Endothelial cell of umbilical vein (primary cell): Measurements from ENCODE around the gene ADTRP. TPM values are rescaled to one million over a fixed set of nuclear protein-coding genes. Genes with fewer than 3 reads are reported as not detected.

Experiments
- BruUV-seq: library from RNA; stranded (reverse); fragments of 400-500 nt; replicated peaks from 2 replicates; lab custom pipeline; 2021; lab: Mats Ljungman, UMichigan
- CTCF ChIA-PET: fragments of 300-600, 350-600 bp; sonication (Branson Sonifier 250); formaldehyde crosslinking; loops from one replicate; lab custom pipeline; 2021; ENCODE audit warnings: antibody characterized with exemption, inconsistent platforms; lab: Charles Lee
- POLR2A ChIA-PET: fragments of 300-600, 350-600 bp; sonication (Branson Sonifier 250); formaldehyde crosslinking; loops from one replicate; lab custom pipeline; 2021; ENCODE audit warnings: antibody characterized with exemption, inconsistent platforms; lab: Charles Lee
- DNase-seq: peaks from one replicate; pipeline ENCODE4 v3.0.0-alpha.2; 2011; ENCODE audit warnings: low read depth, low spot score
- FAIRE-seq: peaks from 2 replicates; lab custom pipeline; 2011; peaks lifted over from hg19 to GRCh38; lab: Jason Lieb, UNC
- H2AFZ ChIP-seq: 2 replicates; pipeline ENCODE4 v1.6.0; 2012; ENCODE audit warnings: low read depth, low read length, control low read depth, inconsistent platforms
- H3K27ac ChIP-seq: 2 replicates; pipeline ENCODE4 v1.5.1; 2011; ENCODE audit warnings: low read depth, mild to moderate bottlenecking, control low read depth, low read length, moderate library complexity; ENCODE audit not compliant: insufficient read depth
- H3K27me3 ChIP-seq, 2 experiments: 2 replicates each; pipeline versions ENCODE4 v1.6.0 to v1.6.1; 2011; ENCODE audit warnings: low read length in 2 of 2, mixed read lengths in 1 of 2; ENCODE audit not compliant: control insufficient read depth in 2 of 2, insufficient read depth in 2 of 2
- H3K36me3 ChIP-seq, 2 experiments: 2 replicates in 1 of 2; 3 replicates in 1 of 2; pipeline ENCODE4 v1.5.1; 2011; ENCODE audit warnings: low read length in 2 of 2, mild to moderate bottlenecking in 1 of 2, moderate library complexity in 1 of 2; ENCODE audit not compliant: control insufficient read depth in 2 of 2, insufficient read depth in 2 of 2; ENCODE audit errors: extremely low read depth in 1 of 2
- H3K4me1 ChIP-seq: 3 replicates; pipeline ENCODE4 v1.5.1; 2011; ENCODE audit warnings: mild to moderate bottlenecking, low read length; ENCODE audit not compliant: control insufficient read depth, insufficient read depth; ENCODE audit errors: extremely low read depth
- H3K4me2 ChIP-seq: 2 replicates; pipeline ENCODE4 v1.6.1; 2011; ENCODE audit warnings: low read length, control low read depth, mixed read lengths; ENCODE audit not compliant: insufficient read depth
- H3K4me3 ChIP-seq, 3 experiments: fragments of 200-600 bp in 1 of 3; sonication (generic), shearing (Covaris generic) in 1 of 3; replicated peaks in 1 of 3; 2 replicates each; pipeline ENCODE4 v1.5.1; 2011 to 2016; ENCODE audit warnings: control low read depth in 3 of 3, low read length in 3 of 3, mild to moderate bottlenecking in 2 of 3, inconsistent platforms in 1 of 3, low read depth in 1 of 3, moderate library complexity in 1 of 3; ENCODE audit not compliant: insufficient read depth in 1 of 3
- H3K79me2 ChIP-seq: 2 replicates; pipeline ENCODE4 v1.6.0; 2012; ENCODE audit warnings: low read length, inconsistent platforms; ENCODE audit not compliant: control insufficient read depth, insufficient read depth
- H3K9ac ChIP-seq: replicated peaks from 2 replicates; pipeline ENCODE3; 2011; ENCODE audit warnings: low read length, control low read depth; ENCODE audit not compliant: insufficient read depth; ENCODE audit errors: extremely low read depth
- H3K9me1 ChIP-seq: replicated peaks from 3 replicates; pipeline ENCODE4 v1.6.0; 2011; ENCODE audit warnings: mild to moderate bottlenecking, low read length; ENCODE audit not compliant: control insufficient read depth, insufficient read depth; ENCODE audit errors: extremely low read depth
- H3K9me3 ChIP-seq: replicated peaks from 2 replicates; pipeline ENCODE4 v1.5.1; 2012; ENCODE audit warnings: low read length, inconsistent platforms; ENCODE audit not compliant: control insufficient read depth, insufficient read depth
- H4K20me1 ChIP-seq: replicated peaks from 2 replicates; pipeline ENCODE3; 2011; ENCODE audit warnings: mild to moderate bottlenecking, low read length; ENCODE audit not compliant: control insufficient read depth, insufficient read depth; ENCODE audit errors: extremely low read depth
- EZH2 ChIP-seq: IDR thresholded peaks from 2 replicates; pipeline ENCODE4 v1.6.1; 2012; ENCODE audit warnings: borderline replicate concordance, low read depth, mild to moderate bottlenecking, moderate library complexity, low read length, inconsistent platforms; ENCODE audit not compliant: severe bottlenecking
- FOS ChIP-seq: IDR thresholded peaks from 2 replicates; pipeline ENCODE4 v1.6.1; 2011; ENCODE audit warnings: mild to moderate bottlenecking, low read length, moderate library complexity, borderline replicate concordance; ENCODE audit not compliant: insufficient read depth
- GATA2 ChIP-seq: IDR thresholded peaks from 2 replicates; pipeline ENCODE4 v1.7.0; 2011; ENCODE audit warnings: low read depth, mild to moderate bottlenecking, moderate library complexity, mixed read lengths, low read length; ENCODE audit not compliant: insufficient read length, insufficient read depth
- JUN ChIP-seq: IDR thresholded peaks from 2 replicates; pipeline ENCODE4 v1.6.1; 2011; ENCODE audit warnings: borderline replicate concordance, low read depth; ENCODE audit not compliant: insufficient read length, insufficient read depth
- MYC ChIP-seq: IDR thresholded peaks from one replicate; pipeline ENCODE4 v1.6.1; 2011; ENCODE audit warnings: mild to moderate bottlenecking, low read depth, low read length
- POLR2A ChIP-seq: IDR thresholded peaks from 2 replicates; pipeline ENCODE4 v1.6.1; 2012; ENCODE audit warnings: low read depth, mild to moderate bottlenecking, control low read depth, low read length
- POLR2AphosphoS5 ChIP-seq: IDR thresholded peaks from 2 replicates; pipeline ENCODE4 v1.6.1; 2012; ENCODE audit warnings: low read depth, mild to moderate bottlenecking, control low read depth, low read length, moderate library complexity; ENCODE audit not compliant: insufficient read depth
- dilution Hi-C: fragments of 300-500 bp; cut with MboI; formaldehyde crosslinking; loops from one replicate; pipeline ENCODE4 v1.15.0; 2019; ENCODE audit warnings: low sequenced_read_pairs; ENCODE audit not compliant: extremely low pct_ligation_motif_present
- intact Hi-C: fragments of 100-400 bp; cut with micrococcal nuclease; formaldehyde crosslinking; loops from one replicate; pipeline ENCODE4 v1.10.0; 2022
- polyA plus RNA-seq, 4 experiments: library from polyadenylated mRNA; depleted of rRNA in 3 of 4; stranded (reverse) in 3 of 4; unstranded in 1 of 4; fragments of >200 nt; gene quantifications; 2 replicates each; pipeline versions ENCODE4 v1.2.1 to v1.2.3, GENCODE V29; 2011 to 2012; ENCODE audit warnings: missing spikeins in 1 of 4
- total RNA-seq: library from RNA; stranded (reverse); gene quantifications from 2 replicates; pipeline ENCODE4 v1.2.3, GENCODE V29; 2021
- TF ChIP-seq, protein P1 (sequence below), 2 donors: IDR thresholded peaks; 1 replicate in 1 of 2; 2 replicates in 1 of 2; pipeline ENCODE4 v1.5.1; 2011; ENCODE audit warnings: low read length in 2 of 2, mild to moderate bottlenecking in 2 of 2, moderate library complexity in 2 of 2, control low read depth in 1 of 2, inconsistent platforms in 1 of 2, low read depth in 1 of 2; ENCODE audit not compliant: insufficient read depth in 1 of 2; ENCODE audit errors: extremely low read depth in 1 of 2
- TF ChIP-seq, protein P2 (sequence below): IDR thresholded peaks from 2 replicates; pipeline ENCODE4 v1.6.1; 2011; ENCODE audit not compliant: insufficient read depth, insufficient read length

ADTRP gene
- total and polyA plus RNA-seq, 2 donors (not counting 3 experiments of a cell fraction or from before 2014, with no cell fraction given): 3.3 to 4.4 TPM

DNA sequence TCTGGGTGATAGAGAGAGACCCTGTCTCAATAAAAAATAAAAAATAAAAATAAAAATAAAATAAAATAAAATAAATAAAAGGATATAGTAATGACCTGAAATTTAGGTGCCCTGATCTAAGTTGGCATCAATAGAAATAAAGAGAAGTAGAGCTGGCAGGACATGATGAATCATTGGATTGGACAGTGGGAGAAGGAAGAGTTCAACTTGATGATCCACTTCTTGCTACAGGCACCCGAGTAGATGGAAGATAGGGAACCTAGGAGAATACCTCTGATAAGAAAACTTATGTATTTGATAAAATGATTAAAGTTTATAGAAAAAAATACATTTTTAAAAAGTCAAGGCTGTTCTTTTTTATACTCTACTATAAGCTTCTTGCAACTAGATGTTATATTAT lies 79.0 kb downstream of the ADTRP start:
- ChIA-PET POLR2A (no interaction called here), CTCF (interaction anchor here (0.6 to 1.3 kb wide), 11 partner anchors 15 to 587 kb away, joined by 3 to 4 read pairs (median 4); no protein-coding TSS in a partner anchor)
- Histone ChIP-seq H3K27ac (no peak overlapping the region), H3K9ac (no peak overlapping the region), H3K9me3 (no peaks in the 10 kb centered on the region), H3K36me3 (no peaks in the 10 kb centered on the region), H3K4me2 (no peak overlapping the region), H3K4me1 (no peaks in the 10 kb centered on the region), H3K79me2 (no peaks in the 10 kb centered on the region), H2AFZ (no peak overlapping the region), H4K20me1 (no peaks in the 10 kb centered on the region), H3K27me3 (no peaks in the 10 kb centered on the region), H3K4me3 (no peak overlapping the region), H3K9me1 (no peaks in the 10 kb centered on the region)
- dilution Hi-C loops (no loop called here), intact Hi-C loops (loop anchor here (2.0 kb wide), 2 partner anchors 45 to 115 kb away; no protein-coding TSS in a partner anchor)
- DNase-seq (no peak), FAIRE-seq (no peak)
- TF ChIP-seq MYC (no peak), FOS (no peak), POLR2A (no peak), JUN (no peak), POLR2AphosphoS5 (no peak), GATA2 (no peak), EZH2 (no peak)
- TF ChIP-seq, protein P1, sequence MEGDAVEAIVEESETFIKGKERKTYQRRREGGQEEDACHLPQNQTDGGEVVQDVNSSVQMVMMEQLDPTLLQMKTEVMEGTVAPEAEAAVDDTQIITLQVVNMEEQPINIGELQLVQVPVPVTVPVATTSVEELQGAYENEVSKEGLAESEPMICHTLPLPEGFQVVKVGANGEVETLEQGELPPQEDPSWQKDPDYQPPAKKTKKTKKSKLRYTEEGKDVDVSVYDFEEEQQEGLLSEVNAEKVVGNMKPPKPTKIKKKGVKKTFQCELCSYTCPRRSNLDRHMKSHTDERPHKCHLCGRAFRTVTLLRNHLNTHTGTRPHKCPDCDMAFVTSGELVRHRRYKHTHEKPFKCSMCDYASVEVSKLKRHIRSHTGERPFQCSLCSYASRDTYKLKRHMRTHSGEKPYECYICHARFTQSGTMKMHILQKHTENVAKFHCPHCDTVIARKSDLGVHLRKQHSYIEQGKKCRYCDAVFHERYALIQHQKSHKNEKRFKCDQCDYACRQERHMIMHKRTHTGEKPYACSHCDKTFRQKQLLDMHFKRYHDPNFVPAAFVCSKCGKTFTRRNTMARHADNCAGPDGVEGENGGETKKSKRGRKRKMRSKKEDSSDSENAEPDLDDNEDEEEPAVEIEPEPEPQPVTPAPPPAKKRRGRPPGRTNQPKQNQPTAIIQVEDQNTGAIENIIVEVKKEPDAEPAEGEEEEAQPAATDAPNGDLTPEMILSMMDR (IDR thresholded peaks at IDR 0.05; ENCODE audit: extremely low read depth in 1 of 2, insufficient read depth in 1 of 2, low read depth in 1 of 2, low read length in 2 of 2): no peak
- TF ChIP-seq, protein P2, sequence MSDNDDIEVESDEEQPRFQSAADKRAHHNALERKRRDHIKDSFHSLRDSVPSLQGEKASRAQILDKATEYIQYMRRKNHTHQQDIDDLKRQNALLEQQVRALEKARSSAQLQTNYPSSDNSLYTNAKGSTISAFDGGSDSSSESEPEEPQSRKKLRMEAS: no peak
- no TSS peak for BruUV-seq
